Stimulated activated CD4-positive, alpha-beta T cell treated with anti-CD3 and anti-CD28 coated beads, Interleukin-4, amount 100 ng/mL, for 4 hours (primary cell): ENCODE data around the gene SMURF1.

Source experiments
- DNase-seq, 2 experiments: peaks; one replicate each; pipeline ENCODE4 v3.0.0-alpha.2; 2020

Gene SMURF1

DNA sequence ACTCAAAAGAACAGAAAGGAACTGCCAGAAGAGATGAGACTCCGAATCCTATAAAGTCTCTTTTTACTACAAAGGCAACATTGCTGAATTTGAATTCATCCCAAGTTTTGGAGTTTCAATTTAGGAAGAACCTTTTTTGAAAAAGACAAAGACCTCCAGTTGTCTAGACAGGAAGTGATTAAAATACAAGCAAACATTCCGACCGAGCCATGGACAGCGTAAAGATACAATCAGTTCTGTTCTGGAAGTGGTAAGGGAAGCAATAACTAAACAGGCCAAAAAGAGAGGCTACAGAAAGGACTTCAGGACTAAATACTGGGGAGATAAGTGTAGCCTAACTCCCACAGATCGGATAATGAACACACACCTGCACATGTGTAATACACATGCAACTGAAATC is 101.0 kb downstream of the SMURF1 start:
- DNase-seq: no peak

DNA sequence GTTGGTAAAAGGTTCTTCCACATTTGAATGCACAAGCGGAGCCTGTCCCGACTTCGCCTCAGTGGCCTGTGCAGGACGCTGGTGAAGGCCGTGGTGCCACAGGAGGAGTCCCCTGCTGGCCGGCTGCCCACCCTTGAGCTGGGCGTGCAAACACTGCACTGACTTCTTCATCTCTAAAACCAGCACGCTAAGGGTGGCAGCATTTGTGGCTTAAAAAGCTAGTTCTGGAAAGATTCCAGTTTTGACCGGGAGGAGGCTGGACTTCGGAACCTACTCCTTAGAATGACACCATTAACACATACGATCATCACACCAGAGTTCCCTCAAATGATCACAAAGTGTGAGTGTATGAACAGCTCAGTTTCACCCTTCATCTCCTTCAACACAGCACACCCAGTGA is 102.4 kb downstream of the SMURF1 start:
- no peak for DNase-seq

DNA sequence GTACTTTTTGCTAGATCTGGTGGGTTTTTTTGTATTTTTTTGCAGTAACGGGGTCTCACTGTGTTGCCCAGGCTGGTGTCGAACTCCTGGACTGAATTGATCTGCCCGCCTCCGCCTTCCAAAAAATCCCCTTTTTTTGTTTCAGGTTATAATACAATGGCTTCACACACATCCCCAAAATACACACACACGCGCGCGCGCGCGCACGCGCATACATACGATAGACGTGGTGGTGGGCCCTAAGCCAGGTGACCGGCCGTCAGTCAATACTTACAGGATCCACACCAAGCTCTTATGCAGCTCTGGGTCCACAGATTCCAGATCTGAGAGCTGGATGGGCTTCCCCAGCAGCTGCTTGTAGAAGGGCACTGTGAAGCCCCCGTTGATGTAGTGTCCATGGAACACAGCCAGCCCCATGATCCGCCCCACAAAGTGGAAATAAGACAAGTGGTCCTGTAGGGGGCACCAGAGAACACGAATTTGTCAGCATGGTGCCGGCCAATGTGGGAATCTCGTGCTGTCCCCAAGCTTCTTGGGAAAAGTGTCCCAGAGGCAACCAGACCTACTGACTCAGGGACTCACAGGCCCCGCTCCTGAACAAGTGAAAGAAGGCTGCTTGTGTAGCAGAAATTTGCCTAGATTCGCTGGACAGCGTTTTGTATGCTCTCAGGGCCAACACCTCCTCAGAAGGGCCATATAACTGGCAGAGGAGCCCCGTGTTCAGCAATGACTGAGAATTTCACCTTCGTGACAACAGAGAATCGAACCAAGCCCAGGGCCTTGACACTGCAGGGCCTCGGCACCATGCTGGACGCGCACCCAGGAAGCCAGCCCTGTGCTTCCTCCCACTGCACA is 103.6 kb downstream of the SMURF1 start:
- DNase-seq: peak; percentile 33 to 48

DNA sequence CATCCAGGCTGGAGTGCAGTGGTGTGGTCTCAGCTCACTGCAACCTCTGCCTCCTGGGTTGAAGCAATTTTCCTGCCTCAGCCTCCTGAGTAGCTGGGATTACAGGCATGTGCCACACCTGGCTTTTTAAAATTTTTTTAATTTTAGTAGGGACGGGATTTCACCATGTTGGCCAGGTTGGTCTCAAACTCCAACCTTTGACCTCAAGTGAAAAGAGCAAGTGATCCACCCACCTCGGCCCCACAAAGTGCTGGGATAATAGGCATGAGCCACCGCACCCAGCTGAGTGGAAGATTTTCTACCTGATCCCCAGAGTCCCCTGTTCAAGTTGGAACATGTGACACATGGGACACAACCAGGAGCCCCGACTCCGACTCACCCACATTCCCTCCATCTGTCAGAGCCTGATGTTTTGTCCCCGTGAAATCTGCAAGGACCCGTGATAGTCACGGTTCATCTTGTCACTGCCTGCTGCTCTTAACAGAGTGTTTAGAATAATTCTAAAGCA is 104.5 kb downstream of the SMURF1 start:
- no peak for DNase-seq

DNA sequence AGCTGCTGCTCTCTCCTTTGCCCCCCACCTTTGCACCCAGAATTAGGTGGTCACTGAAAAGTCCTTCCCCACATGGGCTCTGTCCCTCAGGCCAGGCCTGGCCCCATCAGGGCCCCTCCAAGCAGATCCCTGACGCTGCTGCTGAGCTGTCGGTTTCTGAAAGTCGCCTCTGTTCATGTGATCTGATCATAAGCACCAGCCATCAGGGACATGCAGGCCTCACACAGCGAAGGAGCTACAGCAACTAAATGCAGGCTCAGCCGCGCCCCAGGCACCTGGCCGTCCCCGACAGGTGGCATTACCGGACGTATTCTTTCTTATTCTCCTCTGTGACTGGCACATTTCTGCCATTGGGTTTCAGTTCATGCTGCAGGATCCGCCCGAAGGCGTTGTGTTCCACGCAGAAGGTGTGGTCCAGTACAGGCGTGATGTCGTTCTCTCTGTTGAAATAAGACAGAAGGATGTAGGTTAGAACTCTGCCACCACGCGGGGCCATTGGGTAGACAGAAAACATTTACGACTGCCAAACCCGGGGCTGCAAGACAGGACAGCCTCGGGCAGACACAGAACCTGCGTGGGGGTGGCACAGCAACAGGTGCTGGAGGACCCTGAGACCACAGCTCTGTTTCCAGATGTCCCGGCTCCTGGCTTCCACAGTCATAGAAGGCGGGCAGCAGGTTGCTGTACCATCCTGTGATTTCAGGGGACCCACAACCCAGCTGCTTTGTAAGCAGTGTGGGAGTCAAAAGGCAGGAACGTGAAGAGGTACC is 105.6 kb downstream of the SMURF1 start:
- DNase-seq: no peak

DNA sequence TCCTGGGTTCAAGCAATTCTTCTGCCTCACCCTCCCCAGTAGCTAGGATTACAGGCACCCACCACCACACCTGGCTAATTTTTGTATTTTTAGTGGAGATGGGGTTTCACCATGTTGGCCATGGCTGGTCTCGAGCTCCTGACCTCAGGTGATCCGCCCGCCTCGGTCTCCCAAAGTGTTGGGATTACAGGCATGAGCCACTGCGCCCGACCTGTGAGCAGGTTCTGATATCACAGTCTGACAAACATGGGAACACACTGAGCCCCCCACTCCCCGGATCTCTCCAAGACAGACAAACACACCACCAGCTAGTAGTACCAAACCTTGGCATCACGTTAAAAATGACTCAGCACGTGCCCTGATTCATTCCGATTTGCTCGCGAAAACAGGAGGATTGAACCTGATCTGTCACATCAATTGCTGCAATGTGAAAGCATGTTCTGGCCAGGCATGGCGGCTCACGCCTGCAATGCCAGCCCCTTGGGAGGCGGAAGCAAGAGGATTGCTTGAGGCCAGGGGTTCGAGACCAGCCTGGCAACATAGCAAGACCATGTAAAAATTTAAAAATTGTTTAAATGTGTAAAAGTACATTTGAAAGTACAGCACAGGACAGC is 106.5 kb downstream of the SMURF1 start:
- no peak for DNase-seq

DNA sequence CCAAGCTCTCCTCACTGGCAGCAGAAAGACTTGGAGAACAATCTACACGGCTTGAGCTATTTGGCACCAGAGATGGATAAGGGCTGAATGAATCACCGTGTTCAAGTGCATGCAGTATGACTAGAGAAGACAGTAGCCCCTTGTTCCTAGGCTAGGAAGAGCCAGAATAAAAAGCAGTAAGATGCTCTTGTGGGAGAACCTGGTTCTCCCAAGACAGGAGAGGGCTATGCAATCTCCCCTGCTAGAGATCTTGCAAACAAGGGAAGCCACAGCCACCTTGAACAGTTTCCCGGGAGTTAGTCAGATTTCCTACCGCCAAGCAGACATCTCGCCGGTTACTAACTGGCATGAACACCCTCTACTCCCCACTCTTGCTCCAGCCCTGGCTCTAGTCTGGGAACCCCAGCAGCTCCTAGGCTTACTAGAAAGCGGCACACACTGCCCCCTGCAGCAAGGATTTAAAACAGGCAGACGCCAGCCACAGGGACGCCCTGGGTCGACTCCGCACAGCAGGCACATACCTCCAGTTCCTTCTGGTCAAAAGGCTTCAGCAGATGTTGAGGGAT is 107.3 kb downstream of the SMURF1 start:
- DNase-seq: no peak

DNA sequence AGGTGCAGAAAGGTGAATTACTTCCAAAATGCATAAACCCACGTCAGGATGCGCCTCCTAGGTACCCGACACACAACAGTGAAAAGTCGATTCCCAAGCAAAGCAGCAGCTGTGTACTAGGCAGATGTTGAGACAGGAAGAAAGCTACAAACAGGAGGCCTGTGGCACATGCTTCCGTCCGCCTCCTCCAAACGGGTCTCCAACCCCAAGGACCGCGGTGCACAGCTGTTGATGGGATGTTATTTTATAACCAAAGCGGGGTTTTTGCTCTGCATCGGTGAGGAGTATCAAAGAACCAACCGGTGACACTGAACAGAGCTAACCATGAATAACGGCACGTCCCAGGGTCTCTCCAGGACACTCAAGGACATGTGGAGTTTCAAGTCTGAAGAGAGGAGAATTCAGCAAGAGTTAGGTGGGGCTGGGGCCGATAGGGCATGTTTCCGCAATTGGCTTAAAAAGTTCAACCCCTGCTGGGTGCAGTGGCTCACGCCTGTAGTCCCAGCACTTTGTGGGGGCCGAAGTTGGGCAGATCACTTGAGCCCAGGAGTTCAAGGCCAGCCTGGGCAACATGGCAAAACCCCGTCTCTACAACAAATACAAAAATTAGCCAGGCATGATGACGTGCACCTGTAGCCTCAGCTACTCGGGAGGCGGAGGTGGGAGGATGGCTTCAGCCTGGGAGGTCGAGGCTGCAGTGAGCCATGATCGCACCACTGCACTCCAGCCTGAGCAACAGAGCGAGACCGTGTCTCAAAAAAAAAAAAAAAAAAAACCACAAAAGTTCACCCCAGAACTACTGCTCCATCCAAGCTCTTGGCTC is 108.0 kb downstream of the SMURF1 start:
- no peak for DNase-seq

DNA sequence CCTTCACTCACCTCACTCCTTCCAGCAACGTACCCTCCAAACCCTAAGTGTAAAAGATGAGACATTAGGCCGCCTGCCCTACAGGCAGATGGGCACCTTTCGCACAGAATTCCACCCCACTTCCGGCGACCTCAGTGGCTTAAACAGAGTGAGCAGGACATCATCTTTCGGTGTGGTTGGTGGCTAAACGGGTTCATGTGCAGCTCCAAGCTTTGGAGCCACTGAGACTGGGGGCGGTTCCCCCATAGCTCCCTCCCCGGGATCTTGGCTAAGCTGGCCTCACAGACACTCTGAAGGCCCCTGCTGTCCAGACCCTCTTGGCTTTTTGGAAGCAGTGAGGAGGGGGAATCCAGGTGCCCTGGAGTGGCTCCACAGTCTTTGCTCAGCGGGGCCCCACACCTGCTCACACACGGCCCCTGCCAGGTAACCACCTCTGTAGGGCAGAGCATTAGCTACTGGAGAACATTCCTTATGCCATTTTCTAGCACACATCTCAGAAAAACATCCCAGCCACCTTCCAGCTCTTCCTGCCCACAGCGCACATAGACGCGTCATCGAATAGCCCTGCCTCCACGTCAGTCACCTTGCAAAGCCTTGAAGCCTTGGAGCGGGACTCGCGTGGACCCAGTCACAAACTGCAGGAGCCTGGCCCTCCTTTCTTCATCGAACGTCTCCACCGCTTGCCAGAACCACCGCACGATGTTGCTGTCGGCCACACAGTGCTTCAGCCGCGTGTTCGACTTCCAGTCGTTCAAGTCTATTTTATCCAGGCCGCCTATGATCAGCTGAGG is 108.8 kb downstream of the SMURF1 start:
- DNase-seq: no peak

DNA sequence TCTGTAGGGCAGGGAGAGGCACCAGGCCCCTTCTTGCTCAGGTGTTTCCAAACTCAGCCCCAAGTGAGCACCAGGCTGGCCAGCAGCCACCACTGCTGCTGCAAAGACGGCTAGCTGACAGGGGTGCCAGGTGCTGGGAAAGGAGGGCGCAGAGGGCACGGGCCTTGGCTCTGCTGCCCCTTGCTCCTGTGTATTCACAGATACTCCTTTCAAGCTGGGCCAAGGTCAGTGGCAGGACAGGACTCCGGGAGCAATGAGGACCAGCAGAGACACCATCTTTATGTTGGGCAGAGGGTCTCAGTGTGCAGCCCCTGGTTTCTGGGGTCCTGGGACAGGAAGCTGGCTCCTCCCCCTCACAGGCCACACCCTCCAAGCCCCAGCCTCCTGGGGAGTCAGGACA is 110.1 kb downstream of the SMURF1 start:
- no peak for DNase-seq

DNA sequence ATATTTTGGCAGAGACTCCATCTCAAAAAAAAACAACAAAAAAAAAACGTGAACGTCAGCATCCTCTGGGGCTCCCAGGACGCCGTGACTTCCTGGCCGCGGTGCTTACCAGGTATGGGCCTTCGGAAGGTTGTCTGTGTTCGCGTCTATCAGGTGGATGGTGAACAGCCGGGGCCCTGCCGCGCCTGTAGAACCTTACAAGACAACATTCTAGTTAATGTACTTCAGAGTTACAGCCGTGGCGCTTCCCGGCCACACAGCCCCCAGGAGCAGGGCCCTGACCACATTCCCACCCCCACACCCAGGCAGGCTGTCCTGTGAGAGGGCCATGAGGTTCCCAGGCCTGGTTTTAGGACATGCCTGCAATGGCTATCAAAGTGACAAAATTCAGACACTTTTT is 111.0 kb downstream of the SMURF1 start:
- DNase-seq: no peak

DNA sequence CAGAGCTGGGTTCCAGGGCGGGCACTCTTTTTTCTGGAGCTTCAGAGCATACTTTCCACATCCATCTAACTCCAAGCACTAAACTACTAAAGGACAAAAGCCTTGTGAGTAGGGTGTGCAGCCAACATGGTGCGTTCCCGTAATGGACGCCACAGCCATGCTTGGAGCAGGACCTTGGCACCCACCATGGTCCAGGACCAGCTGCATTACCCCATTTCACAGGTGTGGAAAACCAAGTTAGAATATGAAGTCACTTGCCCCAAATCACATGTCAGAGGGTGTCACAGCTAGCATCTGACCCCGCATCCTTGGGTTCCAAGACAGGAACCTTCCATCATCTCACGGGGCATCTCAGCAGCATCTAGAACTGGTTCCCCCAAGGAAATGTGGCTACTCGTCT is 112.4 kb downstream of the SMURF1 start:
- DNase-seq: no peak

DNA sequence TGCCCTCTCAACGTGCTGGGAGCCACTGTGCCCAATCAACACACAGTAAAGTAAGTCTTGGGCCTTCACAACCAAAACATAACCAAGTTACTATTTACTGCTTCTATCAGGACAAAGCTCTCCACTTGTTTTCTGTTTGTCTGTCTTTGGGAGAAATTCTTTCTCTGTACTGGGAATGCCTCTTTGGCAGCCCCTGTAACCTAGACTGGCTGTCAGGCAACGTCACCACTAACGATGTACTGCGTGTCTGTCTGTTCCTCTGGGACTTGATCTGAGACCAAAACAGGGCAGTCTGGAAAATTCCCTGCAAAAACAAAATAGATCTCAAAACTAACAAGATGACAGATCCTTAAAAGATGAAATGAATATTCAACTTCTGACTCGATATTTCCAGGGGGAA is 113.0 kb downstream of the SMURF1 start:
- DNase-seq: no peak

DNA sequence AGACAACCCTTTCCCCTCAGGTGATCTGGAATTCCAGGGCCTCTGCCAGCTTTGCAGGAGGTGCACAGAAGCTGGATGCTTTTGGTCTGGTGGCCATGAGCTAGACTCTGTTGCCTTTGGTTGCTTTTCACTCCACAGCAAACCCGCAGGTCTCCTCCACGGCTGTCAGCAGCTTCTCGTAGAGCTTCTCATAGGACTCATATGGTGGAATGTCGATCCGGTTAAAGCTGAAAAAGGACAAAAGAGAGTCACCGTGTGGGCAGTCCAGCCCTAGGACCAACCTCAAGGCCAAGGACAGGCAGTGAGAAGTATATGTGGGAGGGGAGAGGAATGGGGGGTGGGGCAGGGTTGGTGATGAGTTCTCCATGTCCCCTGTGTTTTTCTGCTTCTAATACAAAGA is 113.5 kb downstream of the SMURF1 start:
- no peak for DNase-seq

DNA sequence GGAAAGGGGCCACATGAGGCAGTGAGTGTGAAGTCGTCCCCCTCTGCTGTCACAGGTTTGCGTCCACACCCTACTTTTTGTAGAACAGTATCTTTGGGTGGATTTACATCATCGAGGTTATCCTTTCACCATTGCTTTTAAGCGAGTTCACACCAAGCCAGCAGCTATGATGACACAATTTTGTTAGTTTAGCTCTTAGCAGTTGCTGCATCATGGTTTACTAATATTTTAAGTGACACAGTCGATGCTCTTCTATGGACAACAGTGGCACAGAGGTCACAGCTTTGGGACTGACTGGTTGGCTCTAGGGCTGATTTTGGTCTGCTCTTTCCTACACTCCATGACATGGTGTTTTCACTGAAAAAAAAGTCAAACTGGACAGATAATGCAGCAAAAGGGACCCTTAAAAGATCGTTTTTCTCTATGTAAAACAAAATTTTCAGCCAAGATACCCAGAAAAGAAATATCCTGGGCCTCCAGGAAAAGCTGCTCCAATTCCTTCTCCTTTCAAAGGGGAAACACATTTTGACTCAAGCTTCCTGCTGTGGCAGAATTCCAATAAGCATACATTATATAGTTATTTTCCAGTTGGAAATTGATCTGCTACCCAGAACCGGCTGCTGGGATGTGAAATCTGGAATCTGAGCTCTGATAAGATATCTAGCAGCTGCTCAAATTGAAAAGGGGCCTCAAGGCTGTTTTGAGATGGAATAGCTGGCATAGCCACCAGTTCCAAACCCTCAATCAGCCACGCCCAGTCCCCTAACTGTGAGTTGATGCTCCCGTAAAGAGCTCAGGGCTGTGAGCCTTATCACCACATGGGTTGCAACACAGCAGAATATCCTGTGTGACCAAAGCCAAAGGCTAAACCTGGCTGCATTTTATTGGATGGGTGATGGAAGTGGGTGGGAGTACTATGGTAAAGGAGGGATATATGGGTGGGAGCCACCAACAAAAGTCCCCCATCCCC is 114.2 kb downstream of the SMURF1 start:
- no peak for DNase-seq

DNA sequence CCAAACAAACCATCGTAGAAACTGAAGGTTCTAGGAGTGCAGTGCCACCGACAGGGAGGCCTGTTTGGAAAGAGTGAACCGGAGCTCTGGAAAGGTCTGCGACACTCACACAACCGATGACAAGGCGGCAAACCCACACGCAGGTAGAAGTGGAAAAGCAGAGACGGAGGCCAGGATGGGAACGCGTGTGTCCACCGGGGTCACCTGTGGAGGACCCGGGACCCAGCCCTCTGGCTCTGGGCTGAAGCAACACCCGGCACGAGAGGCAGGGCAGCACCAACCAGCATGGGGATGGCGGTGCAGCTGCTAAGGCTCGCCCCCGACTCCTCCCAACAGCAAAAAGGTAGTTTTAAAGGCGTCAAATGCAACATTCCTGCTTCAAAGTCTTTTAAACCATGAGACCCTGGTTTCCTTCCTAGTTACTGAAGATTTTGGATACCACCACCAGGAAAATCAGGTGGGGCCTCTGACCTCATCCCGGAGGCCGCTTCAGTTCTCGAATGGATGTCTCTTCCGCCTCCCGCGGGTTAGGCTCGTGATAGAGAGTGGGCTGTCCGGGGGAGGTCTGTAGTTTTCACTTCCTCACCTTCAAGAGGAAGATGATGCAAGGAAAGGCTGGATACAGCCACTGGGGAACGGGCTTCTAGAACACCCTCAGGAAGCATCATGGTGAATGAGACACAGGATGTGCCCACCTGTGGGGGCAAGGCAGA is 115.5 kb downstream of the SMURF1 start:
- no peak for DNase-seq

DNA sequence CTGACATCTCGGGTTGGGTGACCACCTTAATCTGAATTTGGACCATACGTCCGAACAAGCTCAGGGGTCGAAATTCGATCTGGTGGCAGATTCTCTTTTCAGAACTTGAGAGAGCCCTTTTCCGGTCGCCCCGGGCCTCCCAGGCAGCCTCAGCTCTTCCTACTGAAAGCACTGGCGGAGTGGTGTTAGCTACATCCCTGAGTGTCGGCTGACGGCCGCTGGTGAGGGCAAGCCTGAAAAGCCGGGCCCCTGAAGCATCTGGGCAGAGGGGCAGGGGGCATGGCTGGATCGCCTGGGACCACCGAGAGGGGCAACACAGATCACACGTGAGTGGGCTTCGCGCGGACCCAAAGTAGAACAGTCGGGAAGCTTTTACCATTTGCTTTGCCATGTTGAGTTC is 116.1 kb downstream of the SMURF1 start:
- no peak for DNase-seq

DNA sequence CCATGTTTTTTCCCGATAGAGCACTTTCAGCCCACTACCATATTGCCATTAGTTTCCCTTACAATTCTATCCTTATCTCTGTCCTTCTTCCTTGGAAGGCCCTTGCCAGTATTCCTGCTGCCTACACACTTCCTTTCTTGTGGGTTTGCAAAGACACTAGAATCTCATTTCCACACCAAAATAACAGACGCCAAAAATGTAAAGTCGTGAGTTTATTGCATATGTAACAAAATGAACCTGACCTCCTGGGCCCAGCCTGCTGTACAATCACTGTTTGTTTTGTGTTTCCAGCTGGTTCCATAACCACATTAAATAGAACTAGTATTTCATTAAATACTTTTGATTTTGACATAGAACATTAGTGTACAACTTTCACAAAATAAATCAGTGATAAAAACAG is 116.7 kb downstream of the SMURF1 start:
- no peak for DNase-seq

DNA sequence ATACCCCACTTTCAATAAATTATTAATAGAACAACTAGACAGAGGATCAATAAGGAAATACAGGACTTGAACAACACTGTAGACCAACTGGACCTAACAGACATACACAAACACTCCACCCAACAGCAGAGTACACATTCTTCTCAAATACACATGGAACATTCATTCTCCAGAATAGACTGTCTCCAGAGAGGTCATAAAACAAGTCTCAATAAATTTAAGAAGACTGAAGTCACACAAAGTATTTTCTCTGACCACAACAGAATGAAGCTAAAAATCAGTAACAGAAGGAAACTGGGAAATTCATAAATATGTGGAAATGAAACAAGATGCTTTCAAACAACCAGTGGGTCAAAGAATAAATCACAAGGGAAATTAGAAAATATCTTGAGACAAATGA is 119.8 kb downstream of the SMURF1 start:
- DNase-seq: no peak
